CD4-positive, alpha-beta T cell (primary cell): Measurements from ENCODE around the gene E2F6. TPM values are rescaled to one million over a fixed set of nuclear protein-coding genes. Genes with fewer than 3 reads are reported as not detected.
A peak's percentile ranks its signal among the peaks of the same experiment; 100 is the strongest.

ENCODE experiments used
- ATAC-seq: fragments of 200-7000 bp; cut with Tn5 transposase; one replicate; pipeline ENCODE4 v1.10.0; 2022; ENCODE audit warnings: mild to moderate bottlenecking; ENCODE audit not compliant: poor library complexity
- CTCF ChIA-PET: fragments of 350-600 bp; sonication (Branson Sonifier 250); formaldehyde crosslinking; loops from one replicate; lab custom pipeline; 2021; ENCODE audit warnings: antibody characterized with exemption, inconsistent platforms; lab: Charles Lee
- POLR2A ChIA-PET: fragments of 350-600 bp; sonication (Branson Sonifier 250); formaldehyde crosslinking; loops from one replicate; lab custom pipeline; 2021; ENCODE audit warnings: antibody characterized with exemption, inconsistent platforms; lab: Charles Lee
- DNase-seq, 14 experiments: peaks; one replicate each; pipeline ENCODE4 v3.0.0-alpha.2; 2013 to 2020; ENCODE audit warnings: mixed read lengths in 2 of 14
- H3K27ac ChIP-seq, 2 donors: one replicate each; pipeline versions ENCODE4 v1.5.1 to v1.7.0; 2013; ENCODE audit warnings: low read length in 2 of 2, low read depth in 1 of 2, mild to moderate bottlenecking in 1 of 2
- H3K27me3 ChIP-seq, 2 experiments: 1 replicate in 1 of 2; 2 replicates in 1 of 2; pipeline versions ENCODE4 v1.6.1 to v1.7.0; 2013; ENCODE audit warnings: low read length in 2 of 2, control low read depth in 1 of 2, mild to moderate bottlenecking in 1 of 2, moderate library complexity in 1 of 2; ENCODE audit not compliant: insufficient read depth in 2 of 2, control insufficient read depth in 1 of 2
- H3K36me3 ChIP-seq: one replicate; pipeline ENCODE4 v1.6.1; 2013; ENCODE audit warnings: low read length, control low read depth; ENCODE audit not compliant: insufficient read depth
- H3K4me1 ChIP-seq: one replicate; pipeline ENCODE4 v1.6.1; 2013; ENCODE audit warnings: low read length, control low read depth; ENCODE audit not compliant: insufficient read depth
- H3K4me3 ChIP-seq: one replicate; pipeline ENCODE4 v1.5.1; 2013; ENCODE audit warnings: mild to moderate bottlenecking, low read length, moderate library complexity
- H3K9me3 ChIP-seq, 2 experiments: 1 replicate in 1 of 2; 2 replicates in 1 of 2; pipeline versions ENCODE4 v1.6.1 to v1.7.0; 2013; ENCODE audit warnings: low read length in 2 of 2, mild to moderate bottlenecking in 2 of 2, control low read depth in 1 of 2, moderate library complexity in 1 of 2; ENCODE audit not compliant: control insufficient read depth in 1 of 2, insufficient read depth in 1 of 2
- H3K27ac Mint-ChIP-seq: one replicate; pipeline ENCODE4 v1.8.0; 2020; ENCODE audit warnings: mixed read lengths
- H3K27me3 Mint-ChIP-seq: one replicate; pipeline ENCODE4 v1.8.0; 2021; ENCODE audit warnings: mixed read lengths
- H3K36me3 Mint-ChIP-seq: one replicate; pipeline ENCODE4 v1.8.0; 2021; ENCODE audit warnings: low read depth, mixed read lengths
- H3K4me1 Mint-ChIP-seq: one replicate; pipeline ENCODE4 v1.8.0; 2021; ENCODE audit warnings: low read depth, mixed read lengths
- H3K4me3 Mint-ChIP-seq: one replicate; pipeline ENCODE4 v1.8.0; 2020; ENCODE audit warnings: mild to moderate bottlenecking, mixed read lengths
- H3K9me3 Mint-ChIP-seq: one replicate; pipeline ENCODE4 v1.8.0; 2020; ENCODE audit warnings: mixed read lengths
- intact Hi-C, 2 experiments: fragments of 100-400 bp; cut with DNase I in 1 of 2; cut with micrococcal nuclease in 1 of 2; formaldehyde crosslinking; loops; one replicate each; pipeline versions ENCODE4 v1.15.1 to v1.9.0; 2023 to 2025; cut with DNase I, micrococcal nuclease
- total RNA-seq, 174 experiments: library from RNA in 2 of 174; stranded (reverse) in 2 of 174; gene quantifications; one replicate each; pipeline ENCODE4 v1.2.3 and lab custom pipeline; 2021 to 2026
- TF ChIP-seq, protein P1 (sequence below): fragments of 200-600 bp; IDR thresholded peaks from one replicate; pipeline ENCODE4 v1.8.0; 2022; ENCODE audit warnings: antibody characterized with exemption, mild to moderate bottlenecking

E2F6 gene
- total RNA-seq, 2 experiments from 2014 or later = 3.5 to 4.2 TPM

DNA sequence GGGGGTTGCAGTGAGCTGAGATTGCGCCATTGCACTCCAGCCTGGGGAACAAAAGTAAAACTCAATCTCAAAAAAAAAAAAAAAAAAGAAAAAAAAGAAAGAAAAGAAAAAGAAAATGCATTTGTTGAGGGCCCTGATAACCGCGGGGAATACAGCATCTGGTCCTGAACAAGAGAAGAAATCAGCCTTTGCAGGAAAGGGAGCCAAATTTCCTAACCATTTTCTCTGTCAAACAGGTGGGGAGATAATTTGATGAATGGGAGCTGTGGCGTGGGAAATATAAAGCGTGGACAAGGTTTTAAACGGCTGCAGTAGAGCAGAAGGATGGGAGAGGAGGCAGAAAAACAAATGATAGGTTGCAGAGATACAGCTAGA is 864 bp downstream of the E2F6 start:
- no peaks in the 10 kb centered on the region for H3K9me3 Mint-ChIP-seq
- no peak for ATAC-seq
- peaks cover 56% of the 10 kb centered on the region for H3K4me1 Mint-ChIP-seq
- intact Hi-C loops = loop anchor here in 1 of 2 experiments (5.0 to 10.0 kb wide), 4 partner anchors 118 to 770 kb away; a partner anchor contains a TSS
- no peak for DNase-seq
- peaks cover 21% of the 10 kb centered on the region for H3K4me1 ChIP-seq
- ChIA-PET CTCF (interaction anchor here (0.7 to 2.2 kb wide), 7 partner anchors 13 to 1796 kb away, joined by 3 to 7 read pairs (median 4); a partner anchor contains a TSS), POLR2A (interaction anchor here (1.5 to 2.3 kb wide), 2 partner anchors 310 to 333 kb away, joined by 8 to 9 read pairs; partner anchors contain the start of gene SLC66A3)
- H3K4me3 Mint-ChIP-seq = peak overlapping the region; percentile 98
- no peaks in the 10 kb centered on the region for H3K36me3 ChIP-seq
- peak overlapping the region; percentile 81 for H3K27ac Mint-ChIP-seq
- H3K27me3 ChIP-seq = no peaks in the 10 kb centered on the region
- peaks cover 9% of the 10 kb centered on the region for H3K36me3 Mint-ChIP-seq
- no peaks in the 10 kb centered on the region for H3K9me3 ChIP-seq
- TF ChIP-seq, protein P1, sequence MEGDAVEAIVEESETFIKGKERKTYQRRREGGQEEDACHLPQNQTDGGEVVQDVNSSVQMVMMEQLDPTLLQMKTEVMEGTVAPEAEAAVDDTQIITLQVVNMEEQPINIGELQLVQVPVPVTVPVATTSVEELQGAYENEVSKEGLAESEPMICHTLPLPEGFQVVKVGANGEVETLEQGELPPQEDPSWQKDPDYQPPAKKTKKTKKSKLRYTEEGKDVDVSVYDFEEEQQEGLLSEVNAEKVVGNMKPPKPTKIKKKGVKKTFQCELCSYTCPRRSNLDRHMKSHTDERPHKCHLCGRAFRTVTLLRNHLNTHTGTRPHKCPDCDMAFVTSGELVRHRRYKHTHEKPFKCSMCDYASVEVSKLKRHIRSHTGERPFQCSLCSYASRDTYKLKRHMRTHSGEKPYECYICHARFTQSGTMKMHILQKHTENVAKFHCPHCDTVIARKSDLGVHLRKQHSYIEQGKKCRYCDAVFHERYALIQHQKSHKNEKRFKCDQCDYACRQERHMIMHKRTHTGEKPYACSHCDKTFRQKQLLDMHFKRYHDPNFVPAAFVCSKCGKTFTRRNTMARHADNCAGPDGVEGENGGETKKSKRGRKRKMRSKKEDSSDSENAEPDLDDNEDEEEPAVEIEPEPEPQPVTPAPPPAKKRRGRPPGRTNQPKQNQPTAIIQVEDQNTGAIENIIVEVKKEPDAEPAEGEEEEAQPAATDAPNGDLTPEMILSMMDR = no peak
- H3K4me3 ChIP-seq = peak overlapping the region; percentile 92
- H3K27me3 Mint-ChIP-seq = no peaks in the 10 kb centered on the region
- no peak overlapping the region for H3K27ac ChIP-seq

DNA sequence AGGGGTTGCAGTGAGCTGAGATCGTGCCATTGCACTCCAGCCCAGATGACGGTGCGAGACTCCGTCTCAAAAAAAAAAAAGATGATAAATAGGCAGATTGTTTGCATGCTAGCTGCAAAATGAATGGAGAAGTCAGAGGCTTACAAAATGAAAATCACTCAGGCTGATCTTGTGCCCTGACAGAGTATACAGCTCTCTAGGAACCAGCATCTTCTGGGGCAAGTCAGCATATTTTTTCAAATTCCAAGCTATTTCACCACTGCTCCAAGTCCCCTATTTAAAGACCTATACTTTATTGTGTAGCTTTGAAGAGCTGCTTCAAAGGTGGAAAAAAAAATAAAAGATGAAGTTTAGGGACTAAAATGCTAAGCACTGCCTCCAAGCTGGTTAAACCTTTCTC is 6.1 kb downstream of the E2F6 start:
- Mint-ChIP-seq H3K36me3 (peaks cover 17% of the 10 kb centered on the region), H3K27me3 (no peaks in the 10 kb centered on the region), H3K4me3 (no peak overlapping the region), H3K9me3 (no peaks in the 10 kb centered on the region), H3K27ac (no peak overlapping the region), H3K4me1 (peaks cover 79% of the 10 kb centered on the region)
- Histone ChIP-seq H3K27ac (no peak overlapping the region), H3K27me3 (no peaks in the 10 kb centered on the region), H3K4me3 (no peak overlapping the region), H3K4me1 (peaks cover 5% of the 10 kb centered on the region), H3K9me3 (no peaks in the 10 kb centered on the region), H3K36me3 (no peaks in the 10 kb centered on the region)
- ATAC-seq = no peak
- CTCF ChIA-PET = no interaction called here
- intact Hi-C loops = loop anchor here in 1 of 2 experiments (5.0 to 10.0 kb wide), 2 partner anchors 308 to 765 kb away; no protein-coding TSS in a partner anchor
- POLR2A ChIA-PET = interaction anchor here (0.6 kb wide), 1 partner anchor 1267 kb away, joined by 3 read pairs; no protein-coding TSS in a partner anchor
- DNase-seq = no peak
- TF ChIP-seq, protein P1 = no peak

DNA sequence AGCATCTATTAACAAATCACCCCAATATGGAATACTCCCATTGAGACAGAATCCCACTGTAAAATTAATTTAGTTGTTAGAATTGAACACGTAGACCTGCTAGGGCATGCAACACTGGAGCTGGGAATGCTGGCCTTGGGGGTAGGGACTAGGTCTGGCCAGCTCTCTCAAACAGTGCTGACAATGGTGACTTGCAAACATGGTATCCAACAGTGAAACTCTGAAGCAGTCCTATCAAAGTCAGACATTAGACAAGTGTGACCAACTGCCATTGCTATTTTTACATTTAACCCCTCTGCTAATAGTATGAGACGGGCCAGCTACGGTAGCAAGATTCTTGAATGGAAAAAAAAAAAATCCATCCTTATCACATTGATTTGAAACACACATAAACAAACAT is 7.2 kb downstream of the E2F6 start:
- Mint-ChIP-seq H3K4me1 (peaks cover 70% of the 10 kb centered on the region), H3K9me3 (no peaks in the 10 kb centered on the region), H3K27ac (no peak overlapping the region), H3K4me3 (no peak overlapping the region), H3K36me3 (peaks cover 20% of the 10 kb centered on the region), H3K27me3 (no peaks in the 10 kb centered on the region)
- POLR2A ChIA-PET = no interaction called here
- Histone ChIP-seq H3K4me1 (no peaks in the 10 kb centered on the region), H3K9me3 (no peaks in the 10 kb centered on the region), H3K4me3 (no peak overlapping the region), H3K27me3 (no peaks in the 10 kb centered on the region), H3K36me3 (no peaks in the 10 kb centered on the region), H3K27ac (no peak overlapping the region)
- no peak for ATAC-seq
- intact Hi-C loops = no loop called here
- DNase-seq = no peak
- TF ChIP-seq, protein P1 = no peak
- CTCF ChIA-PET = interaction anchor here (0.6 to 1.0 kb wide), 2 partner anchors 19 to 653 kb away, joined by 3 read pairs; no protein-coding TSS in a partner anchor
